ENCODE data around the gene PRPF6. TPM values are rescaled to one million over a fixed set of nuclear protein-coding genes. Genes with fewer than 3 reads are reported as not detected.

PRPF6 gene
- total and polyA plus RNA-seq, 2 of the 13 experiments (the other 11 are each of a cell fraction or from before 2014, with no cell fraction given): 63.7 to 101 TPM

DNA sequence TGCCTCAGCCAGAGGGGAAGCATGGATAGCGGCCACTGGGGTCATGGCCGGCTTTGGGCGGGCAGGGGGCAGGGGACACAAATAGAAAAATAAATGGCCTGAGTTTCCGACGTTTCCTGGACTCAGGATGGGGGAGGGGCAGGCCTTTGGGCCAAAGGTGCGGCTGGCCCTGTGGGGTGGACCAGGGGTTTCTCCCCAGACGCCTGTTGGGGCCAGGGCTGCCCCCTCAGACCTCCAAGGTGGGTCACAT, 75.6 kb downstream of the PRPF6 start (continued):
- TF ChIP-seq TBX3 (IDR thresholded peaks at IDR 0.05; ENCODE audit: borderline replicate concordance) (no peak), SPEN (CRISPR knock-in tag; IDR thresholded peaks at IDR 0.05; ENCODE audit: low read depth) (no peak), ZNF3 (CRISPR knock-in tag; IDR thresholded peaks at IDR 0.05) (no peak), KLF16 (CRISPR knock-in tag; IDR thresholded peaks at IDR 0.05) (no peak), ZNF260 (CRISPR knock-in tag; IDR thresholded peaks at IDR 0.05; ENCODE audit: borderline replicate concordance, low read depth) (no peak), IKZF1 (IDR thresholded peaks at IDR 0.05) (no peak), ZBTB21 (CRISPR knock-in tag; IDR thresholded peaks at IDR 0.05) (peak; percentile 3; the same call in 1 of the 2 replicates), PHF20 (CRISPR knock-in tag; IDR thresholded peaks at IDR 0.05) (no peak), DPF2 (CRISPR knock-in tag; IDR thresholded peaks at IDR 0.05; ENCODE audit: borderline replicate concordance, low read depth) (peak; percentile 61; the same call in 1 of the 2 replicates), ZNF782 (CRISPR knock-in tag; IDR thresholded peaks at IDR 0.05; ENCODE audit: borderline replicate concordance) (no peak), THAP11 (CRISPR knock-in tag; IDR thresholded peaks at IDR 0.05) (0 out of 2 replicates have a peak, but pooled peaks have one; percentile 30), CBX2 (IDR thresholded peaks at IDR 0.05; ENCODE audit: low read depth, low read length) (no peak), CBX2 (CRISPR knock-in tag; IDR thresholded peaks at IDR 0.05; ENCODE audit: low read depth) (no peak), ELF4 (CRISPR knock-in tag; IDR thresholded peaks at IDR 0.05; ENCODE audit: borderline replicate concordance) (0 out of 2 replicates have a peak, but pooled peaks have one; percentile 56), GTF2F1 (IDR thresholded peaks at IDR 0.05; ENCODE audit: low read length) (no peak), EP300 (IDR thresholded peaks at IDR 0.05; ENCODE audit: low read depth in 2 of 2, low read length in 2 of 2) (peak in 1 of 2 experiments; percentile 60; a peak in 2 of 4 replicates), EP300 (CRISPR knock-in tag; IDR thresholded peaks at IDR 0.05; ENCODE audit: borderline replicate concordance) (no peak), SNAI1 (CRISPR knock-in tag; IDR thresholded peaks at IDR 0.05; ENCODE audit: borderline replicate concordance) (0 out of 2 replicates have a peak, but pooled peaks have one; percentile 16), TBL1XR1 (IDR thresholded peaks at IDR 0.05; ENCODE audit: borderline replicate concordance, low read length, partially characterized antibody) (no peak), ZNF263 (CRISPR knock-in tag; IDR thresholded peaks at IDR 0.05) (no peak)
- TF ChIP-seq, protein P1, sequence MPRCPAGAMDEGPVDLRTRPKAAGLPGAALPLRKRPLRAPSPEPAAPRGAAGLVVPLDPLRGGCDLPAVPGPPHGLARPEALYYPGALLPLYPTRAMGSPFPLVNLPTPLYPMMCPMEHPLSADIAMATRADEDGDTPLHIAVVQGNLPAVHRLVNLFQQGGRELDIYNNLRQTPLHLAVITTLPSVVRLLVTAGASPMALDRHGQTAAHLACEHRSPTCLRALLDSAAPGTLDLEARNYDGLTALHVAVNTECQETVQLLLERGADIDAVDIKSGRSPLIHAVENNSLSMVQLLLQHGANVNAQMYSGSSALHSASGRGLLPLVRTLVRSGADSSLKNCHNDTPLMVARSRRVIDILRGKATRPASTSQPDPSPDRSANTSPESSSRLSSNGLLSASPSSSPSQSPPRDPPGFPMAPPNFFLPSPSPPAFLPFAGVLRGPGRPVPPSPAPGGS (CRISPR knock-in tag; IDR thresholded peaks at IDR 0.05): no peak
- TF ChIP-seq, protein P2, sequence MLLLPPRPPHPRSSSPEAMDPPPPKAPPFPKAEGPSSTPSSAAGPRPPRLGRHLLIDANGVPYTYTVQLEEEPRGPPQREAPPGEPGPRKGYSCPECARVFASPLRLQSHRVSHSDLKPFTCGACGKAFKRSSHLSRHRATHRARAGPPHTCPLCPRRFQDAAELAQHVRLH (CRISPR knock-in tag; IDR thresholded peaks at IDR 0.05; ENCODE audit: borderline replicate concordance, low read depth): no peak
- TF ChIP-seq, protein P3, sequence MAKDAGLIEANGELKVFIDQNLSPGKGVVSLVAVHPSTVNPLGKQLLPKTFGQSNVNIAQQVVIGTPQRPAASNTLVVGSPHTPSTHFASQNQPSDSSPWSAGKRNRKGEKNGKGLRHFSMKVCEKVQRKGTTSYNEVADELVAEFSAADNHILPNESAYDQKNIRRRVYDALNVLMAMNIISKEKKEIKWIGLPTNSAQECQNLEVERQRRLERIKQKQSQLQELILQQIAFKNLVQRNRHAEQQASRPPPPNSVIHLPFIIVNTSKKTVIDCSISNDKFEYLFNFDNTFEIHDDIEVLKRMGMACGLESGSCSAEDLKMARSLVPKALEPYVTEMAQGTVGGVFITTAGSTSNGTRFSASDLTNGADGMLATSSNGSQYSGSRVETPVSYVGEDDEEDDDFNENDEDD (CRISPR knock-in tag; IDR thresholded peaks at IDR 0.05; ENCODE audit: borderline replicate concordance): no peak
- TF ChIP-seq, protein P4, sequence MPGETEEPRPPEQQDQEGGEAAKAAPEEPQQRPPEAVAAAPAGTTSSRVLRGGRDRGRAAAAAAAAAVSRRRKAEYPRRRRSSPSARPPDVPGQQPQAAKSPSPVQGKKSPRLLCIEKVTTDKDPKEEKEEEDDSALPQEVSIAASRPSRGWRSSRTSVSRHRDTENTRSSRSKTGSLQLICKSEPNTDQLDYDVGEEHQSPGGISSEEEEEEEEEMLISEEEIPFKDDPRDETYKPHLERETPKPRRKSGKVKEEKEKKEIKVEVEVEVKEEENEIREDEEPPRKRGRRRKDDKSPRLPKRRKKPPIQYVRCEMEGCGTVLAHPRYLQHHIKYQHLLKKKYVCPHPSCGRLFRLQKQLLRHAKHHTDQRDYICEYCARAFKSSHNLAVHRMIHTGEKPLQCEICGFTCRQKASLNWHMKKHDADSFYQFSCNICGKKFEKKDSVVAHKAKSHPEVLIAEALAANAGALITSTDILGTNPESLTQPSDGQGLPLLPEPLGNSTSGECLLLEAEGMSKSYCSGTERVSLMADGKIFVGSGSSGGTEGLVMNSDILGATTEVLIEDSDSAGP (CRISPR knock-in tag; IDR thresholded peaks at IDR 0.05; ENCODE audit: borderline replicate concordance): no peak
- TF ChIP-seq, protein P5, sequence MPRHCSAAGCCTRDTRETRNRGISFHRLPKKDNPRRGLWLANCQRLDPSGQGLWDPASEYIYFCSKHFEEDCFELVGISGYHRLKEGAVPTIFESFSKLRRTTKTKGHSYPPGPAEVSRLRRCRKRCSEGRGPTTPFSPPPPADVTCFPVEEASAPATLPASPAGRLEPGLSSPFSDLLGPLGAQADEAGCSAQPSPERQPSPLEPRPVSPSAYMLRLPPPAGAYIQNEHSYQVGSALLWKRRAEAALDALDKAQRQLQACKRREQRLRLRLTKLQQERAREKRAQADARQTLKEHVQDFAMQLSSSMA (CRISPR knock-in tag; IDR thresholded peaks at IDR 0.05): peak; percentile 88; the same call in 1 of the 2 replicates
- TF ChIP-seq, protein P6, sequence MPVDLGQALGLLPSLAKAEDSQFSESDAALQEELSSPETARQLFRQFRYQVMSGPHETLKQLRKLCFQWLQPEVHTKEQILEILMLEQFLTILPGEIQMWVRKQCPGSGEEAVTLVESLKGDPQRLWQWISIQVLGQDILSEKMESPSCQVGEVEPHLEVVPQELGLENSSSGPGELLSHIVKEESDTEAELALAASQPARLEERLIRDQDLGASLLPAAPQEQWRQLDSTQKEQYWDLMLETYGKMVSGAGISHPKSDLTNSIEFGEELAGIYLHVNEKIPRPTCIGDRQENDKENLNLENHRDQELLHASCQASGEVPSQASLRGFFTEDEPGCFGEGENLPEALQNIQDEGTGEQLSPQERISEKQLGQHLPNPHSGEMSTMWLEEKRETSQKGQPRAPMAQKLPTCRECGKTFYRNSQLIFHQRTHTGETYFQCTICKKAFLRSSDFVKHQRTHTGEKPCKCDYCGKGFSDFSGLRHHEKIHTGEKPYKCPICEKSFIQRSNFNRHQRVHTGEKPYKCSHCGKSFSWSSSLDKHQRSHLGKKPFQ (CRISPR knock-in tag; IDR thresholded peaks at IDR 0.05; ENCODE audit: insufficient replicate concordance): peak; percentile 96

Measured in HepG2 (cell line).